ENCODE results near the gene KDELR3. TPM values are rescaled to one million over a fixed set of nuclear protein-coding genes. Genes with fewer than 3 reads are reported as not detected.

Gene KDELR3
- total and polyA plus RNA-seq, 2 donors (not counting 1 experiment from before 2014, with no cell fraction given): 78.8 to 305 TPM

GRCh38 chr22:38490475-38490874 lies 22.6 kb downstream of the KDELR3 start:
- Histone ChIP-seq H3K36me3 (ENCODE audit: control insufficient read depth, insufficient read depth, low read length) (peaks cover 31% of the 10 kb centered on the region), H3K27ac (ENCODE audit: insufficient read depth, low read length) (peak overlapping the region; percentile 48), H2AFZ (ENCODE audit: low read length) (no peak overlapping the region), H3K4me1 (ENCODE audit: control insufficient read depth, extremely low read depth, insufficient read depth, low read length) (peaks cover 25% of the 10 kb centered on the region), H3K4me3 (replicated peaks in 1 of 4; ENCODE audit: control extremely low read depth in 1 of 4, insufficient read depth in 1 of 4, low read depth in 3 of 4, low read length in 4 of 4) (no peak overlapping the region), H4K20me1 (ENCODE audit: control insufficient read depth, extremely low read depth, insufficient read depth, low read length) (no peaks in the 10 kb centered on the region), H3K9me3 (ENCODE audit: control insufficient read depth, insufficient read depth, low read depth, low read length) (no peaks in the 10 kb centered on the region), H3K79me2 (ENCODE audit: control insufficient read depth, insufficient read depth, low read length) (peaks cover 30% of the 10 kb centered on the region), H3K4me2 (ENCODE audit: extremely low read depth, insufficient read depth, low read length) (no peak overlapping the region), H3K27me3 (ENCODE audit: control insufficient read depth, insufficient read depth, low read length) (no peaks in the 10 kb centered on the region), H3K9ac (ENCODE audit: insufficient read depth, low read length) (no peak overlapping the region)
- no peak for DNase-seq (ENCODE audit: low read depth in 2 of 2)
- TF ChIP-seq EZH2 (IDR thresholded peaks at IDR 0.05; ENCODE audit: low read length, missing control alignments) (no peak), CTCF (conservative IDR thresholded peaks at IDR 0.05 in 1 of 2, IDR thresholded peaks at IDR 0.05 in 1 of 2; ENCODE audit: low read depth in 1 of 2, low read length in 2 of 2) (no peak)

DNA sequence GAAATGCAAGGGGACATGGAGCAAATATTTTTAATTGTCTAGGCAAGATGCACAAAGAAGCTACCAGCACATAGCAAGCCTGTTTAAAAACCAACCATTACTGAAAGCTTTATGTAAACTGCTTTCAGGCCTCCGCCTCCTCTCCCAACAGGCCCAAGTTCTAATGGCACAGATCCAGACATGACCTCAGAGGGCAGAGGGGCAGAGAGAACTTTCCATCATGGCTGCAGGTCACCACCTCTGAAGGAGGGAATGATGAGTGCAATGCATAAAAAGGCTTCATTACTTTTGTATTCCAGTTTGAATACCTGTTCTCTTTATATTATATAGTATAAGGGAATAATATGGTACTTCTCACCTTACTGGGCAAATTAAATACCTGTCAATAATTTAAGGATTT lies 23.0 kb downstream of the KDELR3 start:
- H4K20me1 ChIP-seq (ENCODE audit: control insufficient read depth, extremely low read depth, insufficient read depth, low read length): no peaks in the 10 kb centered on the region
- peak; percentile 65 to 90 for DNase-seq (ENCODE audit: low read depth in 2 of 2)
- no peaks in the 10 kb centered on the region for H3K9me3 ChIP-seq (ENCODE audit: control insufficient read depth, insufficient read depth, low read depth, low read length)
- no peak overlapping the region for H2AFZ ChIP-seq (ENCODE audit: low read length)
- TF ChIP-seq CTCF (conservative IDR thresholded peaks at IDR 0.05 in 1 of 2, IDR thresholded peaks at IDR 0.05 in 1 of 2; ENCODE audit: low read depth in 1 of 2, low read length in 2 of 2) (no peak), EZH2 (IDR thresholded peaks at IDR 0.05; ENCODE audit: low read length, missing control alignments) (no peak)
- no peak overlapping the region for H3K9ac ChIP-seq (ENCODE audit: insufficient read depth, low read length)
- no peaks in the 10 kb centered on the region for H3K27me3 ChIP-seq (ENCODE audit: control insufficient read depth, insufficient read depth, low read length)
- peaks cover 25% of the 10 kb centered on the region for H3K4me1 ChIP-seq (ENCODE audit: control insufficient read depth, extremely low read depth, insufficient read depth, low read length)
- peak overlapping the region; percentile 48 for H3K27ac ChIP-seq (ENCODE audit: insufficient read depth, low read length)
- H3K4me3 ChIP-seq (replicated peaks in 1 of 4; ENCODE audit: control extremely low read depth in 1 of 4, insufficient read depth in 1 of 4, low read depth in 3 of 4, low read length in 4 of 4): no peak overlapping the region
- H3K36me3 ChIP-seq (ENCODE audit: control insufficient read depth, insufficient read depth, low read length): peaks cover 31% of the 10 kb centered on the region
- H3K79me2 ChIP-seq (ENCODE audit: control insufficient read depth, insufficient read depth, low read length): peaks cover 34% of the 10 kb centered on the region
- no peak overlapping the region for H3K4me2 ChIP-seq (ENCODE audit: extremely low read depth, insufficient read depth, low read length)

DNA sequence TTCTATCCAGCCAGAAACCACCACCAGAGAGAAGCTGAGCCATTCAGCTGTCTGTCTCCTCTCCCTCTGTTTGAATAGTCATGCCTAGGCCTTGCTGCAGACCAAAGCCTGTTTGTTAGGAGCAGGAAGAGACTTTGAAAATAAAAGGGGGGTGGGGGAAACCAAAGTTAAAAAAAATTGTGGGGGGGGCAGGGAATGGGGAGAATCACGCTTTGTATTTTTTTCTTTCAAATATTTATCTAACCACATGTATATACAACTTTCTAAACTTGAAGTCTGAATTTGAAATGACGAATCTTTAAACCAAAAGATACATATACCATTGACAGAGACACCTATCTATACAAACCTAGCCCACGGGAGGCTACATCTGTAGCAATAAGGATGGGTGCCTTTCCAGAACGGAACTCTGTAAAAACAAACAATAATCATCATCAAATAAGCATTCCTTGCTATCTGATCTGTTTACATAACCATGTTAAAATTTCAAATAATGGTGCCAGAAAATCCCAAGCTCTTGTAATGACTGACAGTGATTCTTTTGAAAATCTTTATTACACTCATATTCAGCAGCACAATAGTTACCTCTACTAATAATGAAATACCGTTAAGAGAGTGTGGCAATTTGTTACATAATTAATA lies 23.9 kb downstream of the KDELR3 start:
- peaks cover 25% of the 10 kb centered on the region for H3K4me1 ChIP-seq (ENCODE audit: control insufficient read depth, extremely low read depth, insufficient read depth, low read length)
- H3K9me3 ChIP-seq (ENCODE audit: control insufficient read depth, insufficient read depth, low read depth, low read length): no peaks in the 10 kb centered on the region
- no peak for DNase-seq (ENCODE audit: low read depth in 2 of 2)
- peaks cover 32% of the 10 kb centered on the region for H3K36me3 ChIP-seq (ENCODE audit: control insufficient read depth, insufficient read depth, low read length)
- no peak overlapping the region for H2AFZ ChIP-seq (ENCODE audit: low read length)
- peaks cover 40% of the 10 kb centered on the region for H3K79me2 ChIP-seq (ENCODE audit: control insufficient read depth, insufficient read depth, low read length)
- TF ChIP-seq EZH2 (IDR thresholded peaks at IDR 0.05; ENCODE audit: low read length, missing control alignments): no peak
- no peak for TF ChIP-seq CTCF (conservative IDR thresholded peaks at IDR 0.05 in 1 of 2, IDR thresholded peaks at IDR 0.05 in 1 of 2; ENCODE audit: low read depth in 1 of 2, low read length in 2 of 2)
- H4K20me1 ChIP-seq (ENCODE audit: control insufficient read depth, extremely low read depth, insufficient read depth, low read length): no peaks in the 10 kb centered on the region
- H3K9ac ChIP-seq (ENCODE audit: insufficient read depth, low read length): no peak overlapping the region
- no peak overlapping the region for H3K4me3 ChIP-seq (replicated peaks in 1 of 4; ENCODE audit: control extremely low read depth in 1 of 4, insufficient read depth in 1 of 4, low read depth in 3 of 4, low read length in 4 of 4)
- H3K4me2 ChIP-seq (ENCODE audit: extremely low read depth, insufficient read depth, low read length): no peak overlapping the region
- peak overlapping the region; percentile 29 for H3K27ac ChIP-seq (ENCODE audit: insufficient read depth, low read length)
- H3K27me3 ChIP-seq (ENCODE audit: control insufficient read depth, insufficient read depth, low read length): no peaks in the 10 kb centered on the region

All from fibroblast of lung (primary cell).